GM21360 (cell line): ENCODE data around the gene HNRNPUL2.

Source experiments
- ATAC-seq: cut with Tn5 transposase; IDR thresholded peaks from one replicate; pipeline ENCODE4 v1.9.1; 2021; ENCODE audit warnings: mild to moderate bottlenecking, moderate library complexity; ENCODE audit not compliant: unreplicated experiment

The HNRNPUL2 gene

GRCh38 chr11:62671608-62672389, 55.5 kb downstream of the HNRNPUL2 start, which contains the start of the genes LBHD1 and UQCC3:
Gene LBHD1 (minus strand): TSS chr11:62672267. CDS start chr11:62670031, 2,236 bp downstream.
Gene UQCC3 (plus strand): TSS chr11:62671673. CDS start chr11:62671746, 73 bp downstream.
- ATAC-seq: peak; percentile 52

- ATAC-seq: no peak
Measured at GRCh38 chr11:62671236-62671607, 56.0 kb downstream of the HNRNPUL2 start.

DNA sequence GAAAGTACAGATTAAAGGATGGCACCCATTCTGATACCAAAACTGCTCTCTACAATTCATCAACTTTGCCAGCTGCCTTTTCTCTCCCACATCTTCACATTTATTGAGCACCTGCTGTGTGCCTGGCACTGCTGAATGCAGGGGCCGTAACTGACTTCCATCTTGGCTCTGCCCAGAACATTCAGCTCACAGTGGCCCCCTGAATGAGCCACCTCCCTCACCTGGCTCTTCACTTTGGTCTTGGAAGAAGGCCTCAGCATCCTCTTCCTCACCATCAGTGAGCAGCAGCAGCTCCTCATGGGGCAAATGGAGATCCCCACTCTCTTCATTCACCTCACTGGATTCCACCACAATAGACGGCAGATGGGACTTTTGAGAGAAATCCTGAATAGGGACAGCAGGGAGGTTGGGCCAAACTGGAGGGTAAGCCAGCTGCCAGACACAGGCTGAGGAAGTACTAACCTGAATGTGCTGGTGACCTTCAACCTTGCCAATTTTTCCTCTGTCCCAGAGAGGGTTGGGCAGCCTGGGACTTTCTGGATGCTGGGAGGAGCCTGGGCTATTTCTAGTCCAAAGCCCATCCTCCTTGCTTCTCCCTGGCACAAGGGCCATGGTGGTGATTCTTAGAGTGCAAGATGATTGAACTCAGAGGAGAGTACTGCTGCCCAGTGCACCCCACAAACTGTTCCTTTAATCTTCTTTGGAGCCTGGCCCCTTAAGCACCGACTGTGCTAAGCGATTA, 57.7 kb downstream of the HNRNPUL2 start:
- no peak for ATAC-seq

- ATAC-seq: no peak
Measured at GRCh38 chr11:62667460-62667859, 59.8 kb downstream of the HNRNPUL2 start.

DNA sequence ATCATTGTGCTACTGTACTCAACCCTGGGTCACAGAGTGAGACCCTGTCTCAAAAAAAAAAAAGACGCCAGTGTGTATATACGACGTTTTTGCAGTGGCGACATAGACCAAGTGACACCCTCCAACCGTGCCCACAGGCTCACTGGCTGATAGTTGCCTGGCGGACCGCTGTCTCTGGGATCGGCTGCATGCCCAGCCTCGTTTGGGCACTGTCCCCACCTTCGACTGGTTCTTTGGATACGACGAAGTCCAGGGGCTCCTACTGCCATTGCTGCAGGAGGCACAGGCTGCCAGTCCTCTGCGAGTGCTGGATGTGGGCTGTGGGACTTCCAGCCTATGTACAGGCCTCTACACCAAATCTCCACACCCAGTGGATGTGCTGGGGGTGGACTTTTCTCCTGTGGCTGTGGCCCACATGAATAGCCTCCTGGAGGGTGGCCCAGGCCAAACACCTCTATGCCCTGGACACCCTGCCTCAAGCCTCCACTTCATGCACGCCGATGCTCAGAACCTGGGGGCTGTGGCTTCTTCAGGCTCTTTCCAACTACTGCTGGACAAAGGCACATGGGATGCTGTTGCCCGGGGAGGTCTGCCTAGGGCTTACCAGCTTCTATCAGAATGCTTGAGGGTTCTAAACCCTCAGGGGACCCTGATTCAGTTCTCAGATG, 60.9 kb downstream of the HNRNPUL2 start:
- no peak for ATAC-seq

GRCh38 chr11:62665599-62666258, 61.5 kb downstream of the HNRNPUL2 start:
- peak; percentile 13 for ATAC-seq

GRCh38 chr11:62665075-62665598, 62.1 kb downstream of the HNRNPUL2 start, which contains the start of the genes C11orf98 and CSKMT:
Gene C11orf98 (minus strand): TSS chr11:62665210. CDS start chr11:62665169, 41 bp downstream.
Gene CSKMT (plus strand): TSS chr11:62665312. CDS start chr11:62665880, 568 bp downstream.
- peak; percentile 72 for ATAC-seq

GRCh38 chr11:62664405-62665074, 62.7 kb downstream of the HNRNPUL2 start:
- peak; percentile 17 for ATAC-seq
